Activated CD4-positive, alpha-beta T cell treated with anti-CD3 and anti-CD28 coated beads, Interleukin-2, amount 50 U/mL, for 4 hours (primary cell): ENCODE data around the gene ODC1.
A peak's percentile ranks its signal among the peaks of the same experiment; 100 is the strongest.
"Not testable (repeated sequence)": the region's sequence is repeated elsewhere in the genome, so short reads cannot be mapped to it uniquely, and the experiment has no call there.

ENCODE experiments used
- DNase-seq, 2 experiments: peaks; one replicate each; pipeline ENCODE4 v3.0.0-alpha.2; 2020

The ODC1 gene

DNA sequence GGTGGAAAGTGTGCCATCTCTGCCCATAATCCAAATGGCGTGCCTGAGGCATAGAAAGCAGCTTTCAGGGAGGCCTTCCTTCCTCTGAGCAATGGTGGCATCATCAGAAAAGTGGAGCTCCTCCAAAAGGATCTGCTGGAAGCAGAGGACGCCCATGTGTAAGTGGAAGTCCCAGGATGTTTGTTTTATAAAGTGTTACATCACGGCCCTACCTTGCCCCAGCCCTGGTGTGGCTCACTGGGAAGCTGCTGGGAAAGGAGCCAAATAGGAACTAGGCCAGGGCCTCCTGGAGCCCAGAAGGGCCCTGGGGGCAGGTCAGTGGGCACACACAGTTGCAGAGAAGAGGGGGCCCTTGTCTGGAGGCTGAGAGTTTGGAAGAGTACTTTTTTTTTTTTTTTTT is 4.2 kb upstream of the ODC1 start:
- DNase-seq = no peak

DNA sequence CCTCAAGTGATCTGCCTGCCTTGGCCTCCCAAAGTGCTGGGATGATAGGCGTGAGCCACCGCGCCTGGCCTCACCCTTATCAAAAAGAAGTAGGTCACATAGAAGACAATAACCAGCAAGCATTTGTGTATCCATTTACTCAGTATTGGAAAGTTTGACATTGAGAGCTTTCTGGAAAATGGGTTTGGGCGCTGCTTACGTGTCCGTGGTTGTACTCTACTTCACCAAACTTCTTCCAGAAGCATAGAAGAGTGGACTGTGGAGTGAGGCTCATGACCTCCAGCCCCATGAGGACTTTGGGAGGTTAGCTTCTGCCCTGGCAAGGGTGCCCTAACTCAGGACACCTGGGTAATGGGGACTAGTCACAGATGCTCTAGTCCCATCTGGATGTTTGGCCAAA is 3.7 kb upstream of the ODC1 start:
- DNase-seq = no peak

DNA sequence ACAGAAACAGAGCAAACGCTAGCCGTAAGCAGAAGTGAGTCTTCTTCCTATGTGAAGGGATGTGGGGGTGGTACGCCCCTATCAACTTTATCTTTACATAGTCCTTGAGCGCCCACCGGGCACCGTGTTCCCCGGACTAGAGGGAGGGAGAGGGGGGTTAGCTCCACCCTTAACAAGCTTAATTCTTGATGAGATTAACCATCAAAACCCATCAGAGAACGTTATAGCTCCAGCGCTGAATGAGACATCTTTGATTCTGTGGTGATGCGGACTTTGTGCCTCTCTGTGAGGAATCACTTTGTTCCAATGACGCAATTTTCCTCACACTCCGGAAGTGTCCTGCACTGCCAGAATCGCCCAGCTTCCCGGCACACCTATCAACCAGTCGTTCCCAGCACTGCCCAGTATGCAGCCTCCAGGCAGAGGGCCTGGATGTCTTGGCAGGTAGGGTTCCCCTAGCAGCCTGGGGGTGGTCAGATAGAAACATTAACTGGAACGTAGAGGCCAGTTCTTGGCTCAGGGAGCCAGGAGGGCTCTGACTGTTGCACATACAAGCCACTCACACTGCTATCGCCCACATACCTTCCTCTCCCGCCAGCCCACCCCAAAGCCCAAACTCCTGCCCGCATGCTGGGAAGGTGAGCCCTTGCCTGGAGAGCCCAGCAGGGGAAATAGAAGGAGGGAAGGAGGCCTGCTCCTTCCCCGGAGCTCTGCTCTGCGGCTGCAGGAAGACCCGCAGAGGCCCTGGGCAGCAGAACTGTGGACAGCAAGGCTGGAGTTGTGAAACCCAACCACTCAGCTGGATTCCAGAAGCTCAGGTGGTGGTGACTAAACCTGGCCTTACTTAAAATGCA is 1.9 kb upstream of the ODC1 start:
- DNase-seq = no peak

DNA sequence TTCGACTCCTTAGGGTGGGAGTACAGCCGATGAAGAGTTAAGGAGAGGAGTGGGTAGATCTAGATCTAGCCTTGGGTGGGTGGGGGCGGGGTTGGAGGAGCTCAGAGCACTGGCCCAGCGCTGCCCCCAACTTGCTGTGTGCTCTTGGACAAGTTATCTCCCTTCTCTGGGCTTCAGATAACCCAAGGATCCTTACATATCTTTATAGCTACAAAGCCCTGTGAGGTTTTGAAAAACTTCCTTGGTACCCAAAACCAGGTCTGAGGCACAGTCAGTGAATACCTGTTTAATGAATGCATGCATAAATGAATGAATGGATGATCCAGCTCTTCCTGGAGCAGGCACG is 1.3 kb upstream of the ODC1 start:
- no peak for DNase-seq

DNA sequence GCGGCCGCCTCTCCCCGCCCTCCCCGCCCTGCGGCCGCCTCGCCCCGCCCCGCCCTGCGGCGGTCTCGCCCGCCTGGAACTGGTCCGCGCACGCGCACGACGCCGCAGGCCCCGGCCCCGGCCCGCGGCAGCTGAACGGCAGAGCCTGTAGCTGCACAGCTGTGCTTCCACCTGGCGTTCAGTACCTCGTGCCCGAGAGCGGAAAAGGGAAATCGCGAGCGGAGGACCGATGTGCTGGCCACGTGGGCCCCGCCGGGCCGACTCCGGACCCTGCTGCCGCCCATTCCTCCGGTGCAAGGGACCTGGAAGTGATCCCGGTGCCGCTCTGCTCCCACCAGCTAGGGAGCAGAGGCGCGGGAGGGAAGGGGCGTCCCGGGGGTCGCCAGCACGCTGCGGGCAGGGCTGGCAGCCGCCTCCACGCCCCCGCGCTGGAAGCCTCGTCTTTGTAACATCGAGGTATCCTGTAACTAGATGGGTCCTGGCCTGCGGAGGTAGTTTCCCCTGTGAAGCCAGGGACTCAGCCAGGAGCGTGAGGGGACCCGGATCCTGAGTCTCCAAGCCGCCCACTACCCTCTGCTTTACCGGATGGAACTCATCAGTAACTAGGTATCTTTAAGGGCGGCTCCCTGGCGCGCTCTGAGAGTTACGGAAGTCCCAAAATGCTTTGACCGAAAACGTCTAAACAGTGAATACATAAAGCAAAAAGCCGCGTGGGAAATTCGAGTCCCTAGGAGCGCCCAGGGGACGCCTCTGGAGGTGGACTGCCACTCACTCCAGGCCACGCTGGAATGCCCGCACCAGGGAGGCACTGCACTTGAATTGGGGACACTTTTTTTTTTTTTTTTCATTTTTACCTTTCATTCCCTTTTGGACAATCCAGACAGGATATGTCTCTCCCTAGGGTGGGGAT is 704 bp upstream of the ODC1 start:
- DNase-seq = peak; percentile 87 to 92

DNA sequence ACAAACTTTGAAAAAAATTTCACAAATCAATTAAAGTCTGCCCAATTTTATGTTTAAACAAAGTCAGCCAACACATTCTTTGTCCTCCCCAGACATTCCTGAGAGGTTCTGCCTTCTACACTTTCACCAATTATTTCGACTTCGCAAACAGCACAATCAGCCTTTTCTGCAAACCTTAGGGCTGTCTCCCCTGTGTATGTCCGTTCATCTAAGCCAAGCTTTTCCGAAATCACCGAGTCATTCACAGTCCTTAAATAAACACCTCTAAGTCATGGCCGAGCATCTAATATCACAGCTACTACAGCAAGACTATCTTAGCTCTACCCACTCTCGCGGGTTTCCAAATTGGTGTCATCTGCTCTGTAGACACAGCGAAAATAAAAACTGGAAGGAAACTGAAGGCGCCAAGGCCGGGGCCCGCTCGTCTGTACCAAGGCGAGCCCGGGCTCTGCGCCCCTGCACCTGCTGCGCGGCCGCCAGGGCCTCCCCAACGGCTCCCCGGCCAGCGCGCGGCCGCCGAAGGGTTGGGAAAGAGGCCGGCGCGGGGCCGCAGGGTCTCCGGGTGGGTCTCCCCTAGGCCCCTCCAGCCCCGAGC is 730 bp downstream of the ODC1 start:
- peak; percentile 32 to 36 for DNase-seq

DNA sequence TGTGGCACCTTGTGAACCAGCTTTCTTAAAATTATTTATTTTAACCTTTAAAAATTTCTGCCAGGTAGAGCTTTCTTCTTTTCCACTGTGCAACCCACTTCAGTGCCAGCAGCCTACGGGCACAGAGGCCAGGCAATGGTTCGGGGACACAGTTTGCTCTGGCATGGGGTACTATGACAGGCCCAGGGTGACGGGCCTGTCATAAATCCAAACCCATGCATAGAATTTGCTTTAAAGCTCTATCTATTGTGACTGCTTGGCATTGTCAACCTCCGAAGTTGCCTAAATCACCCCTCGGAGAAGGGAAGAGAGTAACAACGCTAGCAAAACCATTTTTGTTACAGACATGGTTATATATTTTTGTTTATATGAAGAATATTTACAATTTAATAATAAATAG is 1.5 kb downstream of the ODC1 start:
- DNase-seq = no peak

DNA sequence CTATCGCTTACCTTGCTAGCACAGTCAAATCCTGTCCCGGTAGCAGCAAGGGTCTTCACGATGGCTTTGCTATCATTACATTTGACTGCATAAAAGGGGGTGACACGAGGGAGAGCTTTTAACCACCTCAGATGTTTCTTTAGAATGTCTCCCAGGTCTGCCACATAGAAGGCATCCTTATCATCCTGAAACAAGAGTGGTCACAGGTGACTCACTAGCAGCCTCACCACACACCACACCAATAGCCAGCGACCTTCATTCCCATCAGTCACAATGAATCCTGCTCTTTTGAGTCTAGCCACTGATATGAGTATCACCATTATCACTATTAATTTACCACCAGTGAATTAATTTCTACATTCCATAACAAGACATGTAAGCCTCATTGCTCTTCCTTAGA is 3.7 kb downstream of the ODC1 start:
- DNase-seq = no peak

DNA sequence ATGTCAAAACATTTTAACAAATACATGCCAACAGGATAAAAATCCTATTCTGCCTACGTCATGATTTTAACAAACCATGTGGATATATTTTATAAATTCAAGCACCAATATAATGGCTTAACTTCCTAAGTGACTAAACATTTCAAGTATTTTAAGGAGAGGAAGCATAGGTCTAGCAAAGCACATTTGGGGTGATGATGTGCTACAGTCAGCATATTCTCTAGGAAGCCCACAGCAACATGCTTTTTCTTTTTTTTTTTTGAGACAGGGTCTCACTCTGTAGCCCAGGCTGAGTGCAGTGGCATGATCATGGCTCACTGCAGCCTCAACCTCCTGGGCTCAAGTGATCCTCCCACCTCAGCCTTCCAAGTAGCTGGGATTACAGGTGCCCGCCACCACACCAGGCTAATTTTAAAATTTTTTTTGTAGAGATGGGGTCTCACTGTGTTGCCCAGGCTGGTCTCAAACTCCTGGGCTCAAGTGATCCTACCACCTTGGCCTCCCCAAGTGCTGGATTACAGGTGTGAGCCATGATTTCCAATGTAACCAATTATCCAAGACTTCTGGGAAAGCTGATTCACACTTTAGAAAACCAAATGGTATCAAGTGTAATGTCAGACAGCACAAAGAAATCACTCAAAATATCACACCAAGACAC is 5.5 kb downstream of the ODC1 start:
- DNase-seq = not testable (repeated sequence)

DNA sequence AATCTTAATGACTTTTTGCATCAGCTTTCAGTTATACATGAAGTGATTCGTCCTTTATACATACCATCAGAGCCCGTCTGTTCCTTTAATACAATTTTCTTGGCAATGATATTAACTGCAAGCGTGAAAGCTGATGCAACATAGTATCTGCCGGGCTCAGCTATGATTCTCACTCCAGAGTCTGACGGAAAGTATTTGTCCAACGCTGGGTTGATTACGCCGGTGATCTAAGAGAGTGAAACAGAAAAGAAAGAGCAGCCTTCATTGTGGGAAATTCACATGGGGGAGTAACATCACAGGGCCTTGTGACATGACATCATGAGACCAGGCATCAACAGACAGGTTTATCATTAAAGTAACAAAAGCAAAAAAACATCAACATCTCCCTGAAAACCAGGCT is 6.2 kb downstream of the ODC1 start:
- no peak for DNase-seq

DNA sequence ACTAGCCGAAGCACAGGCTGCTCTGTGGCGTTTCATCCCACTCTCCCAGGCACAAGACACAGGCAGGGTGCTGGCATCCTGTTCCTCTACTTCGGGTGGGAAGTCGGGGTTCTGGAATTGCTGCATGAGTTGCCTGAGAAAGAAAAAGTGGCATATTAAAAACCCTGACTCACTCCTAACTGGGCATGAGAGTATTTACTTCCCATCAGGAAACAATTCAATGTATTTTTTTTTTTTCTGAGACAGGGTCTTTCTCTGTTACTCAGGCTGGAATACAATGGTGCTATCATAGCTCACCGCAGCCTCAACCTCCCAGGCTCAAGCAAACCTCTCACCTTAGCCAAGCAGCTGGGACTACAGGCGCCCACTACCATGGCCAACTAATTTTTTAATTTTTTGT is 7.4 kb downstream of the ODC1 start:
- DNase-seq = no peak

DNA sequence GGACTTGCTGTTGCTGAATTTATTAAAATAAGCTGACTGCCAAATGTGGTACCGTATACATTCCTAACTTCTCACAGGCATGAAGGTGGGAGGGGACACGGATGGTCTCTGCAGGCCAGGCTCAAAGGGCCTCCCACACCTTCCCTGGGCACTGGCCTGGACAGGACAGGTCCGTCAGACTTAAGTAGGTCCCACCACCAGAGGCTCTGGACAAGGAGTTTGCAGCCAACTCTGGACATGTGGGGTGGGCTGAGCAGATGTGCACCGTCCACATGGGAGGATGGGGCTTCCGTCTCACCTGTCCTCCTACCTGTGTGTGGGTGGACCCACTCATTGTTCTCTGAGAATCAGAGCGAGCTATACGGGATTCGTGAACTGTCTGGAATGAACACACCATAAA is 8.2 kb downstream of the ODC1 start:
- no peak for DNase-seq

DNA sequence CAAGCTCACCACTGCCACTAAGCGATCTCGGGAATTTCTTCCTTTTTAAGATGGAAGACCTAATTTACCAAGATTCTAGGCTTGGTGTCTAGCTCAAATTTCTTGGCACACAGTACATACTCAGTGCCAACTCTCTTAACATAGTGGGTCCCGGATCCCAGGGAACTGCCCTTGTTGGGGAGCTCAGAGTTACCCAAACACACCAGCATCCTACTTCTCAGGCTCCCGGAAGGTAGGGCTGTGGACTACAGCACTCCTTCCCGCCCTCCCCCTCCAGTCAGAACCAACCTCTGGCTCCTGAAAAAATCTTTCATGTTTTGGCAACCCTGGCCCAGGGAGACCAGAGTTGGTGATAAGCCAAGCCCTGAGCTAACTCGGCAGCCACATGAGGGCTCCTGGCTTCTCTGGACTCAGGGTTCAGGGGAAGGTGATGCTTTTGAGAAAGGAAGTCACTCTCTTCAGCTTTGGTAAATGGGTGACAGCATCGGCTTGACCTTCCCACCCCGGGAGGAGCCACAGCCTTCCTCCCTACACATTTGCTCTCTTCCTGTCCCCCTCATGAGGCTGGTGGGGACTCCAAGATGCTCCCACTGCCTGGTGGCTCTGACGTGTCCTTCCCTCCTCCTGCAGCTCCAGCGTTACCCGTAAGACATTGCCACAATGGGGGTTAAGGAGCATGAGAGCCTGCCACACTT is 8.8 kb downstream of the ODC1 start:
- DNase-seq = no peak

DNA sequence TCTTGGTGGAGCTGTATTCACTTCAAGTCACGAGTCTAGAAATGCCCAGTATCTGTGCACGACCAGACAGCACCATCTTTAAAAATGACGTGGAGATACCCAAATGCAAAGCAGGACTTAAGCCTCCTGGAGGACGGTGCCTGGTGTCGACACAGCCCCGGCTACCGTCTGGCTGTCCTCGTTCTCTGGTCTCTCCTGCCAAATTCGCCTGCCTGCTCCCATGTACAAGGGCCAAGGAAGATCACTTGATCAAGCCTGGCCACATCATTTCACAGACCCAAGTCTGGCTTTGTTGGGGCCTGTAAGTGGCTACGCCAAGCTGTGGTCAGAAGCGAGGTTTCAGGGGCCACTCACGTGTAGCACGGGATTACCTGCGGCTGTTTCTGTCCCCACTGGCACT is 9.4 kb downstream of the ODC1 start:
- no peak for DNase-seq

DNA sequence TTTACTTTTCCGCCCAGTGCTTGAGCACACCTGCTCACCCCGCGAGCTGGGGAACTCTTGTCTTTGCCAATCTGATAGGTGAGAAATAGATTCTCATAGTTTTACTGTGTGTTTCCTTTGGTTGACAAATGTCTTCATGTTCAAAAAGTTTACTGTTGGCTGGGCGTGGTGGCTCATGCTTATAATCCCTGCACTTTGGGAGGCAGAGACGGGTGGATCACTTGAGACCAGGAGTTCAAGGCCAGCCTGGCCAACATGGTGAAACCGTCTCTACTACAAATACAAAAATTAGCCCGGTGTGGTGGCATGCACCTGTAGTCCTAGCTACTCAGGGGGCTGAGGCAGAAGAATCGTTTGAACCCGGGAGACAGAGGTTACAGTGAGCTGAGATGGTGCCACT is 10.3 kb downstream of the ODC1 start:
- no peak for DNase-seq

DNA sequence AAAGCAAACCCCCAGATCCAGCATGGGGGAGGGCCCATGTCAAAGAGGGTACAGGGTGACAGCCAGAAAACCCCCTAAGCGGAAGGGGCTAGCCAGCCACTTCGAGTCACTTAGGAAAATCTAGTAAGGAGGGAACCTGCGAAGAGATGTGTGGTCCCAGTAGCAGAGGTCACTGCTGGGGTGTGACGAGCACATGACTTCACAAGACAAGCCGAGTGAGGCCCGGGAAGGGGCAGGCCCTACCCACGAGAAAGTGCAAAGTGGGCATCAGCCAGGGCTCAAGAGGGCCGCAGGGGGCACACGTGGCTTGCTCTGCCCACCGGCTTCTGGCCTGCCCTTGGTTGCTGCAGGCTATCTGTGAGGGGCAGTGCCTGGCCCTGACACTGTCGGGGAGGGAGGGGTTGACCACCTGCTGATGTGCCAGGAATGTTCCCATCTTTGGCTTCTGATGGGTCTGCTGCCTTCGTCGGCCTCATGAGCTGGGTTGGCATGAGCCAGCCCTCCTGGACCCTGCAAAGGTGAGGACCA is 11.5 kb downstream of the ODC1 start:
- no peak for DNase-seq

DNA sequence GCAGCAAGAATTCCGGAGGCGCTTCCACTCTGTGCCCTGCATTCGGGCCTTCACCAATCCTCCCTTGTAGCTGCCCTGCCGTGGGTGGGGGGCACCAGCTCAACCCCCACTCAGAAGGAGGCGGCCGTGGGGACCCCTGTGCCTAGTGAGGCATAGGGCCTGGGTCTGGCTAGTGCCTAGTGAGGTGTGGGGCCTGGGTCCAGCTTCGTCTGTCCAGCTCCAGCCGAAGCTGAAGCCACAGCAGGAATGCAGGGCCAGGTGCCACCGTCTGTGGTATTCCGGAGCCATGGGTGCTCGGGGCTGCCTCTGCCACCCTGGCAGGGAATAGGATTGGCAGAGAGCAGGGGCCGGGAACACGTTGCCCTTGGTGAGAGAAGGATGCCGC is 12.3 kb downstream of the ODC1 start:
- DNase-seq = no peak

DNA sequence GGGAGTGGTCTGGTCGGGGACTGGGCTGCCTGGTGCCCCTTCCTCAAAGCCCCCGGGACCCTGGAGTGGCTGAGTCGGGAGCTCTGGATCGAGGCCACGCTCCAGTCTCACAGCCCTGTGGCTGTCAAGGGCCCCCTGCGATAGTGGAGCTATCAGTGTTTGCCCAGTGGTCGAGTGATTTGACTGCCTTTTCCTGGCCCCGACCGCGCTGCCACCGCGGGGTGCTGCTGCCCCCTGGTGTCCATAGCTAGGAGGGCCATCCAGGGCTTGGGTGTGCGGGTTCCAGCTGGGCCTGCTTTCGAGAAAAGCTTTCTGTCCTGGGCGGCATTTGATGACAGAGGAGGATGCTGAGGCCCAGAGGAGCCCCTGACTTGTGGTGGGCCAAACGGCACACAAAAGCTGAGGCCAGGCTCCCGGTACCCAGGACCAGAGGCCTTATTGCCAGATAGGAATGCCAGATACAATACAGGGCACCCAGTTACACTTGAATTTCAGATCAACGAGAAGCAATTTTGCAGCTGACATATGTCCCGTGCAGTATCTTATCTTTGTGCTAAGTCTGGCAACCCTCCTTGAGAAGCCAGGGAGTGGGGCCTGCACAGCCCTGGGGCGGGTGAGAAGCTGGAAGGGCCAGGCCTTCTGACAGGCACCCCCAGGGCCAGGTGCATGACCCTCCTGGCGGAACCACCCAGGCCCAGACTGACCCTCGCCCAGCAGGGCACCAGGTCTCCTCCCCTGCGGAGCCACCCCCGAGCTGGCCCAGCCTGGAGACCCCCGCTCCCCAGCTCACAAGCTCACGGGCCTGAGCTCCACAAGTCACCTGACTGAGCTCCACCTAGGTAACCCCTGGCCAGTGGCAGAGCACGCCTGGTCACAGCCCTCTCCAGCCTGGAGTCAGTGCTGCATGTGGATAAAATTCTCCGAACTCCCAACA is 13.0 kb downstream of the ODC1 start:
- DNase-seq = peak; percentile 53 to 61

DNA sequence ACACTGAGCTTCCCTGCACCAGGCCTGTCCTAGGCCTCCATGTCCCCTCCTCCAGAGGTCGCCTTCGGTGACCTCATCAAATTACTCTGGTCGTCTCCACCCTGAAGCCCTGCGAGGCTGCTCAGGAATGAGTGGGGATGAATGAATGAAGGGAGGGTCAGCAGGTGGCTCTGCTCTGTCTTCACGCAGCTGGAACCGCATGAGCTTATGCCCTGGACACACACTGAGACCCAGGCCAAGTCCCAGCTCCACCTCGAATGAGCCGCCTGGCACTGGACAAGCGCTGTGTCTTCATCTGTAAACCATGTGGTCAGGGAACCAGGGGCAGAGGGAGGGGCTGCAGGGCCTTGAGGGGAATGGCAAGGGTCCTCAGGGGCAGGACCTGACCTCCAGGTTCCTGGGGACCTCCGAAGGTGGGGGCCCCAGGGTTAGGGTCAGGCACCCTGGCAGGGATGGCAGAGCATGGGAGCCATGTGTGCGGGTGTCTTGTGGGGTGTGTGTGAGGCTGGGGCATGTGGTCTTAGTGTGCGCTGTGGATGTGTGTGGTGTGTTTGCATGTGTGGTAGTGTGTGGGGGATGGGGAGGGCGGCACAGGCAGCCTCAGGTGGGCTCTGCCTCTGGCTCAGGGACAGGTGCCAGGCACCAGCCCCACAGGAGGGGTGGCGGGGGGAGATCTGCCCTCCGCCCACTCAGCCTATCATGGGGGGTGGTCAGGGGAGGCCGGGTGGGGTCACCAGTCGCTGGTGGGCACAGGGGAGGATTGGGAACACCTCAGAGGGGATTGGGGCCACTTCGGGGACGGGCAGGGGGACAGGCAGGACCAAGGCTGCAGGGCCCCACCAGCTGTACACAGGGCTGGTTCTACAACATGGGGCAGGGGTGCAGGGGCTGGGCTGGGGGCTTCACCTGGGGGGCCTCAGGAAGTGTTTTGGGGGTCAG is 13.9 kb downstream of the ODC1 start:
- DNase-seq = no peak
